Tibial artery (tissue), 4 donors: ENCODE data around the gene LRRC8E.

Experiments used
- DNase-seq, 2 donors: peaks; one replicate each; pipeline ENCODE4 v3.0.0-alpha.2; 2019
- H3K27ac ChIP-seq, 2 donors: fragments of 200-600 bp; sonication (generic) in 1 of 2; 1 replicate in 1 of 2; 2 replicates in 1 of 2; pipeline ENCODE4 v1.5.1; 2018 to 2019; ENCODE audit warnings: mild to moderate bottlenecking in 1 of 2
- H3K27me3 ChIP-seq, 2 donors: fragments of 200-600 bp; sonication (generic) in 1 of 2; one replicate each; pipeline versions ENCODE4 v1.5.1 to v1.6.0; 2016 to 2019
- H3K36me3 ChIP-seq, 3 donors: fragments of 200-600 bp; sonication (generic) in 2 of 3; one replicate each; pipeline ENCODE4 v1.5.1; 2016 to 2019; ENCODE audit warnings: mild to moderate bottlenecking in 2 of 3
- H3K4me1 ChIP-seq, 4 donors: fragments of 200-600 bp; sonication (generic) in 2 of 4; 1 replicate in 3 of 4; 2 replicates in 1 of 4; pipeline ENCODE4 v1.5.1; 2016 to 2019
- H3K4me3 ChIP-seq, 2 donors: fragments of 200-600 bp; sonication (generic) in 1 of 2; 1 replicate in 1 of 2; 2 replicates in 1 of 2; pipeline ENCODE4 v1.5.1; 2018 to 2019; ENCODE audit warnings: mild to moderate bottlenecking in 2 of 2
- H3K9me3 ChIP-seq, 3 donors: fragments of 200-600 bp; sonication (generic) in 1 of 3; one replicate each; pipeline ENCODE4 v1.5.1; 2016 to 2019
- CTCF ChIP-seq, 2 experiments: fragments of 200-600 bp in 1 of 2; fragments of 450-650 bp in 1 of 2; IDR thresholded peaks; one replicate each; pipeline ENCODE4 v1.5.1; 2017 to 2019; ENCODE audit warnings: antibody characterized with exemption in 2 of 2, mild to moderate bottlenecking in 1 of 2, moderate library complexity in 1 of 2
- intact Hi-C: fragments of 100-400 bp; cut with DNase I; formaldehyde crosslinking; loops from one replicate; pipeline ENCODE4 v1.15.0; 2023; ENCODE audit warnings: low total_unique reads

The LRRC8E gene

GRCh38 chr19:7924651-7925170 is 36.4 kb downstream of the LRRC8E start:
- H3K9me3 ChIP-seq, result no peaks in the 10 kb centered on the region
- intact Hi-C loops, result no loop called here
- peaks cover 0 to 4% of the 10 kb centered on the region in 2 donors for H3K27me3 ChIP-seq
- peaks cover 9 to 20% (median 14%) of the 10 kb centered on the region in 3 donors for H3K36me3 ChIP-seq
- no peak for TF ChIP-seq CTCF (IDR thresholded peaks at IDR 0.05)
- H3K4me3 ChIP-seq, result peak overlapping the region; percentile 49 to 61
- H3K4me1 ChIP-seq, result peaks cover 4 to 92% (median 82%) of the 10 kb centered on the region in 4 donors
- H3K27ac ChIP-seq, result peak overlapping the region; percentile 56 to 85
- no peak for DNase-seq

- DNase-seq, result peak; percentile 57 to 81
- H3K27me3 ChIP-seq, result peaks cover 0 to 4% of the 10 kb centered on the region in 2 donors
- H3K9me3 ChIP-seq, result no peaks in the 10 kb centered on the region
- H3K4me1 ChIP-seq, result peaks cover 4 to 95% (median 84%) of the 10 kb centered on the region in 4 donors
- peak overlapping the region; percentile 49 to 61 for H3K4me3 ChIP-seq
- peak; percentile 66 to 83 for TF ChIP-seq CTCF (IDR thresholded peaks at IDR 0.05)
- peak overlapping the region; percentile 56 to 85 for H3K27ac ChIP-seq
- intact Hi-C loops, result no loop called here
- H3K36me3 ChIP-seq, result peaks cover 9 to 20% (median 14%) of the 10 kb centered on the region in 3 donors
Observed at GRCh38 chr19:7925171-7925851, 37.0 kb downstream of the LRRC8E start.

- no peaks in the 10 kb centered on the region for H3K9me3 ChIP-seq
- peaks cover 9 to 26% (median 19%) of the 10 kb centered on the region in 3 donors for H3K36me3 ChIP-seq
- peak within 1 kb of the TSS; percentile 91 to 96 for H3K27ac ChIP-seq
- intact Hi-C loops, result no loop called here
- DNase-seq, result peak; percentile 64 to 84
- H3K27me3 ChIP-seq, result peaks cover 0 to 4% of the 10 kb centered on the region in 2 donors
- peak in 1 of 2 experiments; percentile 12 for TF ChIP-seq CTCF (IDR thresholded peaks at IDR 0.05)
- H3K4me1 ChIP-seq, result peaks cover 4 to 97% (median 91%) of the 10 kb centered on the region in 4 donors
- peak within 1 kb of the TSS; percentile 49 to 61 for H3K4me3 ChIP-seq
Observed at GRCh38 chr19:7926021-7926726, 37.9 kb downstream of the LRRC8E start, which contains the start of gene CTXN1. Gene CTXN1, minus strand, starts transcription at chr19:7926135. Its CDS starts 597 bp downstream, at chr19:7925538.

- peaks cover 9 to 30% (median 25%) of the 10 kb centered on the region in 3 donors for H3K36me3 ChIP-seq
- DNase-seq, result no peak
- intact Hi-C loops, result no loop called here
- H3K27ac ChIP-seq, result peak overlapping the region; percentile 91 to 96
- H3K4me3 ChIP-seq, result peak overlapping the region in 1 of 2 donors; percentile 61
- peaks cover 0 to 4% of the 10 kb centered on the region in 2 donors for H3K27me3 ChIP-seq
- no peaks in the 10 kb centered on the region for H3K9me3 ChIP-seq
- TF ChIP-seq CTCF (IDR thresholded peaks at IDR 0.05), result no peak
- H3K4me1 ChIP-seq, result peaks cover 3 to 97% (median 91%) of the 10 kb centered on the region in 4 donors
Observed at GRCh38 chr19:7926727-7927604, 38.7 kb downstream of the LRRC8E start.
